ENCODE data around the gene LYPD6B.

- no peak for TF ChIP-seq POLR2AphosphoS5 (IDR thresholded peaks at IDR 0.05; ENCODE audit: borderline replicate concordance, low read depth, low read length)
- TF ChIP-seq EZH2 (IDR thresholded peaks at IDR 0.05), result no peak
Measured at GRCh38 chr2:149001496-149001895, 37.0 kb upstream of the LYPD6B start.
